Lower leg skin (tissue), 4 donors: ENCODE results near the gene FAM53A. TPM values are rescaled to one million over a fixed set of nuclear protein-coding genes. Genes with fewer than 3 reads are reported as not detected.

Source experiments
- DNase-seq, 2 donors: peaks; one replicate each; pipeline ENCODE4 v3.0.0-alpha.2; 2019; ENCODE audit warnings: low spot score in 2 of 2
- H3K4me3 ChIP-seq: fragments of 200-600 bp; sonication (generic); 2 replicates; pipeline ENCODE4 v1.5.1; 2017; ENCODE audit warnings: mild to moderate bottlenecking, low read depth; ENCODE audit not compliant: poor library complexity, severe bottlenecking
- CTCF ChIP-seq, 3 donors: fragments of 450-650 bp; IDR thresholded peaks; one replicate each; pipeline ENCODE4 v1.5.1; 2016; ENCODE audit warnings: antibody characterized with exemption in 3 of 3, mild to moderate bottlenecking in 3 of 3, moderate library complexity in 2 of 3
- POLR2A ChIP-seq, 2 donors: fragments of 450-650 bp; IDR thresholded peaks; one replicate each; pipeline ENCODE4 v1.6.1; 2016 to 2017; ENCODE audit warnings: antibody characterized with exemption in 2 of 2, mild to moderate bottlenecking in 1 of 2, moderate library complexity in 1 of 2
- WGBS, 2 donors: methylation state at CpG; one replicate each; pipeline ENCODE4 v1.1.5; 2018; 5-methylcytosine and 5-hydroxymethylcytosine counted together
- intact Hi-C: fragments of 100-400 bp; cut with DNase I; formaldehyde crosslinking; loops from one replicate; pipeline ENCODE4 v1.15.0; 2023; ENCODE audit warnings: low total_unique reads
- total RNA-seq, 4 donors: library from RNA; depleted of rRNA; stranded (reverse); fragments of >200 nt; gene quantifications; one replicate each; pipeline ENCODE4 v1.1.0, GENCODE V29; 2016

The FAM53A gene
- total RNA-seq, 4 donors from 2014 or later: 1.2 to 7.5 (median 3.7) TPM

GRCh38 chr4:1612278-1613098 is 71.6 kb downstream of the FAM53A start:
- no peak for DNase-seq
- intact Hi-C loops: no loop called here
- TF ChIP-seq CTCF (IDR thresholded peaks at IDR 0.05) (no peak), POLR2A (IDR thresholded peaks at IDR 0.05) (no peak)
- WGBS, 2 donors: 84 to 85% methylated on average over 28 to 29 of the region's 29 CpGs
- H3K4me3 ChIP-seq: no peak overlapping the region

GRCh38 chr4:1611501-1611870 is 72.6 kb downstream of the FAM53A start:
- no peak for DNase-seq
- no peak for TF ChIP-seq CTCF (IDR thresholded peaks at IDR 0.05)
- TF ChIP-seq POLR2A (IDR thresholded peaks at IDR 0.05): no peak
- intact Hi-C loops: no loop called here
- WGBS, 2 donors: 84 to 86% methylated on average over 6 to 9 of the region's 9 CpGs
- no peak overlapping the region for H3K4me3 ChIP-seq

- WGBS, 2 donors: 79 to 83% methylated on average over 12 of the region's 21 CpGs
- no peak for DNase-seq
- intact Hi-C loops: no loop called here
- no peak overlapping the region for H3K4me3 ChIP-seq
- TF ChIP-seq CTCF (IDR thresholded peaks at IDR 0.05) (no peak), POLR2A (IDR thresholded peaks at IDR 0.05) (no peak)
Observed at GRCh38 chr4:1610791-1611500, 73.2 kb downstream of the FAM53A start.

- intact Hi-C loops: loop anchor here (10.0 kb wide), 1 partner anchor 255 kb away; no protein-coding TSS in a partner anchor
- no peak for TF ChIP-seq CTCF (IDR thresholded peaks at IDR 0.05)
- no peak for TF ChIP-seq POLR2A (IDR thresholded peaks at IDR 0.05)
- H3K4me3 ChIP-seq: no peak overlapping the region
- no peak for DNase-seq
- WGBS, 2 donors: 93 to 94% methylated on average over 26 to 27 of the region's 27 CpGs
Observed at GRCh38 chr4:1609901-1610790, 74.0 kb downstream of the FAM53A start.

GRCh38 chr4:1608821-1609500 is 75.2 kb downstream of the FAM53A start:
- H3K4me3 ChIP-seq: no peak overlapping the region
- intact Hi-C loops: loop anchor here (10.0 kb wide), 1 partner anchor 254 kb away; no protein-coding TSS in a partner anchor
- TF ChIP-seq CTCF (IDR thresholded peaks at IDR 0.05) (no peak), POLR2A (IDR thresholded peaks at IDR 0.05) (no peak)
- 61 to 80% methylated on average over 14 to 17 of the region's 17 CpGs for WGBS, 2 donors
- DNase-seq: no peak
